CD14-positive monocyte (primary cell): ENCODE data around the gene ECEL1. TPM values are rescaled to one million over a fixed set of nuclear protein-coding genes. Genes with fewer than 3 reads are reported as not detected.
A peak's percentile ranks its signal among the peaks of the same experiment; 100 is the strongest.
"Not testable (repeated sequence)": the region's sequence is repeated elsewhere in the genome, so short reads cannot be mapped to it uniquely, and the experiment has no call there.

ENCODE experiments used
- DNase-seq, 3 donors: peaks; one replicate each; pipeline ENCODE4 v3.0.0-alpha.2; 2011 to 2022
- H2AFZ ChIP-seq: 2 replicates; pipeline ENCODE4 v1.6.0; 2012; ENCODE audit warnings: mild to moderate bottlenecking, low read depth, low read length, inconsistent platforms; ENCODE audit not compliant: insufficient read depth, poor library complexity, severe bottlenecking
- H3K27ac ChIP-seq, 2 donors: 1 replicate in 1 of 2; 2 replicates in 1 of 2; pipeline ENCODE4 v1.5.1; 2012 to 2013; ENCODE audit warnings: low read length in 2 of 2, control low read depth in 1 of 2, inconsistent platforms in 1 of 2, low read depth in 1 of 2, mild to moderate bottlenecking in 1 of 2
- H3K27me3 ChIP-seq, 2 donors: one replicate each; pipeline versions ENCODE4 v1.6.0 to v1.6.1; 2011 to 2013; ENCODE audit warnings: low read length in 2 of 2; ENCODE audit not compliant: control insufficient read depth in 2 of 2, insufficient read depth in 2 of 2
- H3K36me3 ChIP-seq, 2 donors: replicated peaks in 1 of 2; 1 replicate in 1 of 2; 2 replicates in 1 of 2; pipeline versions ENCODE4 v1.5.1 to v1.6.1; 2012 to 2013; ENCODE audit warnings: low read length in 2 of 2, control low read depth in 1 of 2, inconsistent platforms in 1 of 2, mild to moderate bottlenecking in 1 of 2; ENCODE audit not compliant: insufficient read depth in 2 of 2, control insufficient read depth in 1 of 2
- H3K4me1 ChIP-seq, 2 donors: 1 replicate in 1 of 2; 2 replicates in 1 of 2; pipeline versions ENCODE4 v1.5.1 to v1.6.1; 2012 to 2013; ENCODE audit warnings: low read length in 2 of 2, control low read depth in 1 of 2, inconsistent platforms in 1 of 2, mild to moderate bottlenecking in 1 of 2, moderate library complexity in 1 of 2; ENCODE audit not compliant: insufficient read depth in 2 of 2, control insufficient read depth in 1 of 2
- H3K4me2 ChIP-seq: replicated peaks from 2 replicates; pipeline ENCODE3; 2012; ENCODE audit warnings: low read length, moderate library complexity, mild to moderate bottlenecking; ENCODE audit not compliant: poor library complexity, severe bottlenecking; ENCODE audit errors: extremely low read depth
- H3K4me3 ChIP-seq, 3 experiments: fragments of 200-600 bp in 1 of 3; sonication (generic) in 1 of 3; replicated peaks in 1 of 3; 1 replicate in 2 of 3; 2 replicates in 1 of 3; pipeline ENCODE4 v1.5.1; 2011 to 2013; ENCODE audit warnings: low read length in 3 of 3, mild to moderate bottlenecking in 3 of 3, control low read depth in 2 of 3, low read depth in 2 of 3, inconsistent platforms in 1 of 3, moderate library complexity in 1 of 3
- H3K79me2 ChIP-seq: 2 replicates; pipeline ENCODE4 v1.6.0; 2012; ENCODE audit warnings: mild to moderate bottlenecking, control low read depth, inconsistent platforms, low read length, moderate library complexity; ENCODE audit not compliant: insufficient read depth
- H3K9ac ChIP-seq: 2 replicates; pipeline ENCODE4 v1.6.0; 2017; ENCODE audit warnings: low read length, mild to moderate bottlenecking; ENCODE audit not compliant: insufficient read depth, poor library complexity, severe bottlenecking
- H3K9me3 ChIP-seq, 2 donors: replicated peaks in 1 of 2; 1 replicate in 1 of 2; 2 replicates in 1 of 2; pipeline versions ENCODE4 v1.5.1 to v1.6.1; 2012 to 2013; ENCODE audit warnings: low read length in 2 of 2, control low read depth in 1 of 2; ENCODE audit not compliant: control insufficient read depth in 1 of 2, insufficient read depth in 1 of 2
- H4K20me1 ChIP-seq: 2 replicates; pipeline ENCODE4 v1.6.0; 2012; ENCODE audit warnings: mild to moderate bottlenecking, low read length, control low read depth, moderate library complexity; ENCODE audit not compliant: insufficient read depth
- H3K27ac Mint-ChIP-seq, 7 donors: one replicate each; pipeline ENCODE4 v1.8.0; 2020; ENCODE audit warnings: mild to moderate bottlenecking in 7 of 7, mixed read lengths in 7 of 7, moderate library complexity in 6 of 7, inconsistent platforms in 2 of 7
- H3K27me3 Mint-ChIP-seq, 3 donors: one replicate each; pipeline ENCODE4 v1.8.0; 2021 to 2022; ENCODE audit warnings: low read depth in 3 of 3, mild to moderate bottlenecking in 3 of 3, mixed read lengths in 3 of 3, moderate library complexity in 3 of 3, inconsistent platforms in 1 of 3
- H3K36me3 Mint-ChIP-seq, 2 donors: one replicate each; pipeline ENCODE4 v1.8.0; 2020; ENCODE audit warnings: mixed read lengths in 2 of 2, inconsistent platforms in 1 of 2, mild to moderate bottlenecking in 1 of 2
- H3K4me1 Mint-ChIP-seq: one replicate; pipeline ENCODE4 v1.8.0; 2020; ENCODE audit warnings: mild to moderate bottlenecking, mixed read lengths
- H3K4me3 Mint-ChIP-seq, 2 donors: one replicate each; pipeline ENCODE4 v1.8.0; 2020; ENCODE audit warnings: mild to moderate bottlenecking in 2 of 2, mixed read lengths in 2 of 2, moderate library complexity in 1 of 2
- H3K9me3 Mint-ChIP-seq, 7 donors: one replicate each; pipeline ENCODE4 v1.8.0; 2020 to 2022; ENCODE audit warnings: mixed read lengths in 7 of 7, mild to moderate bottlenecking in 6 of 7, moderate library complexity in 6 of 7, inconsistent platforms in 2 of 7
- CTCF ChIP-seq: fragments of 200-600 bp; IDR thresholded peaks from one replicate; pipeline ENCODE4 v1.8.0; 2022; ENCODE audit warnings: antibody characterized with exemption, mild to moderate bottlenecking
- WGBS: methylation state at CpG from one replicate; pipeline ENCODE4 v1.1.5; 2013; ENCODE audit warnings: missing lambda C conversion rate; ENCODE audit not compliant: insufficient coverage; 5-methylcytosine and 5-hydroxymethylcytosine counted together
- intact Hi-C, 2 donors: fragments of 100-400 bp; cut with micrococcal nuclease; formaldehyde crosslinking; loops; one replicate each; pipeline versions ENCODE4 v1.15.0 to v1.15.1; 2023
- polyA plus RNA-seq, 3 donors: library from polyadenylated mRNA; depleted of rRNA in 1 of 3; unstranded in 2 of 3; stranded (reverse) in 1 of 3; fragments of 300-500 nt in 2 of 3; fragments of >200 nt in 1 of 3; fragmentation: Illumina TruSeq in 2 of 3; gene quantifications; 1 replicate in 2 of 3; 2 replicates in 1 of 3; pipeline ENCODE4 v1.2.3, GENCODE V29; 2012 to 2021

The ECEL1 gene
- polyA plus RNA-seq, 3 donors: not detected

GRCh38 chr2:232454630-232455029 is 33.0 kb downstream of the ECEL1 start:
- Histone ChIP-seq H3K9me3 (no peaks in the 10 kb centered on the region), H3K9ac (no peak overlapping the region), H3K27me3 (peaks cover 0 to 6% of the 10 kb centered on the region in 2 donors), H3K36me3 (no peaks in the 10 kb centered on the region), H3K27ac (no peak overlapping the region), H2AFZ (no peak overlapping the region), H3K4me3 (no peak overlapping the region), H3K4me2 (no peak overlapping the region), H3K4me1 (no peaks in the 10 kb centered on the region), H3K79me2 (no peaks in the 10 kb centered on the region), H4K20me1 (no peaks in the 10 kb centered on the region)
- Mint-ChIP-seq H3K36me3 (no peaks in the 10 kb centered on the region), H3K27me3 (peaks cover 14 to 23% (median 22%) of the 10 kb centered on the region in 3 donors), H3K27ac (peak overlapping the region in 1 of 7 donors; percentile 6), H3K4me3 (no peak overlapping the region), H3K9me3 (peaks cover 0 to 2% (median 0%) of the 10 kb centered on the region in 7 donors), H3K4me1 (no peaks in the 10 kb centered on the region)
- no peak for DNase-seq
- intact Hi-C loops: no loop called here
- no peak for TF ChIP-seq CTCF
- WGBS: 91% methylated on average over 9 of the region's 9 CpGs

GRCh38 chr2:232451645-232452044 is 36.0 kb downstream of the ECEL1 start:
- peaks cover 7 to 12% (median 12%) of the 10 kb centered on the region in 3 donors for H3K27me3 Mint-ChIP-seq
- H3K4me3 Mint-ChIP-seq, H3K9me3 Mint-ChIP-seq, H4K20me1 ChIP-seq, H3K9ac ChIP-seq, H3K27ac ChIP-seq, H3K27ac Mint-ChIP-seq, H2AFZ ChIP-seq, H3K9me3 ChIP-seq, H3K4me3 ChIP-seq, H3K27me3 ChIP-seq, H3K4me1 Mint-ChIP-seq, DNase-seq, H3K79me2 ChIP-seq, intact Hi-C loops, H3K4me1 ChIP-seq, H3K36me3 ChIP-seq, H3K4me2 ChIP-seq, H3K36me3 Mint-ChIP-seq: not testable (repeated sequence)
- no CpG with 5 or more reads among the region's 3 CpGs for WGBS
